B cell (primary cell): Measurements from ENCODE around the gene MAJIN. TPM values are rescaled to one million over a fixed set of nuclear protein-coding genes. Genes with fewer than 3 reads are reported as not detected.
"Not testable (repeated sequence)": the region's sequence is repeated elsewhere in the genome, so short reads cannot be mapped to it uniquely, and the experiment has no call there.

ENCODE experiments used
- ATAC-seq: fragments of 200-7000 bp; cut with Tn5 transposase; one replicate; pipeline ENCODE4 v1.10.0; 2021; ENCODE audit warnings: low read depth, mild to moderate bottlenecking, moderate number of reproducible peaks, moderate library complexity
- CTCF ChIA-PET: fragments of 350-600 bp; sonication (Branson Sonifier 250); formaldehyde crosslinking; loops from one replicate; lab custom pipeline; 2021; ENCODE audit warnings: antibody characterized with exemption, inconsistent platforms; lab: Charles Lee
- POLR2A ChIA-PET: fragments of 350-600 bp; sonication (Branson Sonifier 250); formaldehyde crosslinking; loops from one replicate; lab custom pipeline; 2021; ENCODE audit warnings: antibody characterized with exemption; lab: Charles Lee
- DNase-seq: peaks from one replicate; pipeline ENCODE4 v3.0.0; 2013
- H2AFZ ChIP-seq: 2 replicates; pipeline ENCODE4 v1.6.1; 2012; ENCODE audit warnings: mild to moderate bottlenecking, low read depth, low read length; ENCODE audit not compliant: insufficient read depth, poor library complexity, severe bottlenecking
- H3K27ac ChIP-seq, 2 donors: 1 replicate in 1 of 2; 2 replicates in 1 of 2; pipeline ENCODE4 v1.5.1; 2012 to 2013; ENCODE audit warnings: low read length in 2 of 2, mild to moderate bottlenecking in 2 of 2, moderate library complexity in 1 of 2
- H3K27me3 ChIP-seq, 4 experiments: fragments of 200-600 bp in 1 of 4; sonication (generic) in 1 of 4; replicated peaks in 1 of 4; 1 replicate in 2 of 4; 2 replicates in 2 of 4; pipeline versions ENCODE4 v1.6.1 to v1.7.0; 2013 to 2016; ENCODE audit warnings: low read length in 3 of 4, mild to moderate bottlenecking in 2 of 4, mixed read lengths in 1 of 4, moderate library complexity in 1 of 4; ENCODE audit not compliant: insufficient read depth in 4 of 4, control insufficient read depth in 3 of 4; ENCODE audit errors: control extremely low read depth in 1 of 4
- H3K36me3 ChIP-seq, 2 experiments: replicated peaks in 1 of 2; 1 replicate in 1 of 2; 2 replicates in 1 of 2; pipeline versions ENCODE4 v1.6.1 to v1.7.1; 2013; ENCODE audit warnings: low read length in 1 of 2; ENCODE audit not compliant: insufficient read depth in 2 of 2, control insufficient read depth in 1 of 2; ENCODE audit errors: control extremely low read depth in 1 of 2, extremely low read depth in 1 of 2
- H3K4me1 ChIP-seq, 2 donors: fragments of 200-600 bp in 1 of 2; sonication (generic) in 1 of 2; 1 replicate in 1 of 2; 2 replicates in 1 of 2; pipeline versions ENCODE4 v1.5.1 to v1.6.1; 2013 to 2017; ENCODE audit warnings: low read length in 2 of 2; ENCODE audit not compliant: control insufficient read depth in 2 of 2, insufficient read depth in 2 of 2
- H3K4me2 ChIP-seq: replicated peaks from 2 replicates; pipeline ENCODE3; 2012; ENCODE audit warnings: mild to moderate bottlenecking, low read depth, low read length; ENCODE audit not compliant: poor library complexity, severe bottlenecking
- H3K4me3 ChIP-seq, 5 experiments: fragments of 200-600 bp in 1 of 5; sonication (generic) in 1 of 5; 1 replicate in 3 of 5; 2 replicates in 2 of 5; pipeline versions ENCODE4 v1.5.1 to v1.7.0; 2011 to 2016; ENCODE audit warnings: low read length in 4 of 5, mild to moderate bottlenecking in 4 of 5, low read depth in 2 of 5, control low read depth in 1 of 5, moderate library complexity in 1 of 5; ENCODE audit not compliant: insufficient read depth in 1 of 5; ENCODE audit errors: control extremely low read depth in 1 of 5, extremely low read depth in 1 of 5
- H3K79me2 ChIP-seq: fragments of 200-600 bp; sonication (generic); one replicate; pipeline ENCODE4 v1.6.0; 2016; ENCODE audit warnings: low read length; ENCODE audit not compliant: control insufficient read depth, insufficient read depth
- H3K9ac ChIP-seq: fragments of 200-600 bp; sonication (generic); 2 replicates; pipeline ENCODE4 v1.6.1; 2017; ENCODE audit warnings: mild to moderate bottlenecking, low read length, moderate library complexity
- H3K9me3 ChIP-seq, 3 donors: one replicate each; pipeline versions ENCODE4 v1.6.1 to v1.7.1; 2013; ENCODE audit warnings: low read length in 2 of 3; ENCODE audit not compliant: control insufficient read depth in 2 of 3, insufficient read depth in 1 of 3; ENCODE audit errors: control extremely low read depth in 1 of 3
- H4K20me1 ChIP-seq: 2 replicates; pipeline ENCODE4 v1.6.0; 2012; ENCODE audit warnings: mild to moderate bottlenecking, low read length; ENCODE audit not compliant: insufficient read depth, control insufficient read depth, poor library complexity, severe bottlenecking
- H3K27ac Mint-ChIP-seq: one replicate; pipeline ENCODE4 v1.8.0; 2021; ENCODE audit warnings: mixed read lengths
- H3K27me3 Mint-ChIP-seq: one replicate; pipeline ENCODE4 v1.8.0; 2021; ENCODE audit warnings: mixed read lengths
- H3K4me1 Mint-ChIP-seq: one replicate; pipeline ENCODE4 v1.8.0; 2021; ENCODE audit warnings: mixed read lengths
- H3K4me3 Mint-ChIP-seq: one replicate; pipeline ENCODE4 v1.8.0; 2021; ENCODE audit warnings: mixed read lengths
- H3K9me3 Mint-ChIP-seq: one replicate; pipeline ENCODE4 v1.8.0; 2022; ENCODE audit warnings: mixed read lengths; ENCODE audit not compliant: insufficient read depth
- EZH2 ChIP-seq: IDR thresholded peaks from 2 replicates; pipeline ENCODE4 v1.6.1; 2012; ENCODE audit warnings: borderline replicate concordance, low read depth, mild to moderate bottlenecking, moderate library complexity, low read length; ENCODE audit not compliant: insufficient read depth, poor library complexity, severe bottlenecking
- WGBS: methylation state at CpG from one replicate; pipeline ENCODE4 v1.1.5; 2013; ENCODE audit warnings: missing lambda C conversion rate; ENCODE audit not compliant: insufficient coverage; 5-methylcytosine and 5-hydroxymethylcytosine counted together
- intact Hi-C: fragments of 100-400 bp; cut with micrococcal nuclease; formaldehyde crosslinking; loops from one replicate; pipeline ENCODE4 v1.10.0; 2022
- polyA plus RNA-seq: library from polyadenylated mRNA; depleted of rRNA; stranded (reverse); fragments of >200 nt; gene quantifications from 2 replicates; pipeline ENCODE4 v1.2.3, GENCODE V29; 2012
- total RNA-seq, 2 donors: library from RNA; stranded (reverse); fragments of 120-200 nt in 1 of 2; gene quantifications; 1 replicate in 1 of 2; 2 replicates in 1 of 2; pipeline versions ENCODE4 v1.2.3 to v1.2.4, GENCODE V29; 2013 to 2022
- TF ChIP-seq, protein P1 (sequence below): fragments of 200-600 bp; IDR thresholded peaks from one replicate; pipeline ENCODE4 v1.8.0; 2022; ENCODE audit warnings: antibody characterized with exemption, mild to moderate bottlenecking

The MAJIN gene
- total and polyA plus RNA-seq, 2 donors (not counting 1 experiment from before 2014, with no cell fraction given), result 0.71 to 2.4 TPM

DNA sequence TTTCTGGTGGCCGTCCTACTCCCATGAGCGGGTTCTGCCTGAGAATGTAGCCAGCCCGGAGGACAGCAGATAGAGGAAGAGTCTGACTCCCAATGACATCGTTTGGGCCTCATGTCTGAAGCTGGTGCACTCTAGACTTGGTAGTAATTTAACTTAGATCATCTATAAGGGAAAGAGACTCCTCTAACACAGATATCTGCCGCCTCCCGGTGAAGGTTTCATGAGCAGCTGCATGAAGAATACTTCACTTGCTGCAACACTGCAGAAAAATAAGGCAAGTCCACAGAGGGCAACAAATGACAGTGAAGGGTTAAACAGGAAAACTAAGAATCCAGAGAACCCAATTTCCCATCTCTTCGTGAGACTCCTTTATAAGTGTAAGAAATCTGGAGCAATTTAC lies 36.1 kb upstream of the MAJIN start:
- Mint-ChIP-seq H3K4me1 (peaks cover 3% of the 10 kb centered on the region), H3K27me3 (no peaks in the 10 kb centered on the region), H3K4me3 (no peak overlapping the region), H3K9me3 (no peaks in the 10 kb centered on the region), H3K27ac (no peak overlapping the region)
- no peaks in the 10 kb centered on the region for H3K79me2 ChIP-seq
- ChIA-PET CTCF (no interaction called here), POLR2A (interaction anchor here (0.6 kb wide), 1 partner anchor 79 kb away, joined by 3 read pairs; no protein-coding TSS in a partner anchor)
- no peak overlapping the region for H3K27ac ChIP-seq
- no peak overlapping the region for H3K4me2 ChIP-seq
- ATAC-seq, result no peak
- intact Hi-C loops, result no loop called here
- no peaks in the 10 kb centered on the region for H4K20me1 ChIP-seq
- no peaks in the 10 kb centered on the region for H3K27me3 ChIP-seq
- no peak for TF ChIP-seq EZH2
- TF ChIP-seq, protein P1, sequence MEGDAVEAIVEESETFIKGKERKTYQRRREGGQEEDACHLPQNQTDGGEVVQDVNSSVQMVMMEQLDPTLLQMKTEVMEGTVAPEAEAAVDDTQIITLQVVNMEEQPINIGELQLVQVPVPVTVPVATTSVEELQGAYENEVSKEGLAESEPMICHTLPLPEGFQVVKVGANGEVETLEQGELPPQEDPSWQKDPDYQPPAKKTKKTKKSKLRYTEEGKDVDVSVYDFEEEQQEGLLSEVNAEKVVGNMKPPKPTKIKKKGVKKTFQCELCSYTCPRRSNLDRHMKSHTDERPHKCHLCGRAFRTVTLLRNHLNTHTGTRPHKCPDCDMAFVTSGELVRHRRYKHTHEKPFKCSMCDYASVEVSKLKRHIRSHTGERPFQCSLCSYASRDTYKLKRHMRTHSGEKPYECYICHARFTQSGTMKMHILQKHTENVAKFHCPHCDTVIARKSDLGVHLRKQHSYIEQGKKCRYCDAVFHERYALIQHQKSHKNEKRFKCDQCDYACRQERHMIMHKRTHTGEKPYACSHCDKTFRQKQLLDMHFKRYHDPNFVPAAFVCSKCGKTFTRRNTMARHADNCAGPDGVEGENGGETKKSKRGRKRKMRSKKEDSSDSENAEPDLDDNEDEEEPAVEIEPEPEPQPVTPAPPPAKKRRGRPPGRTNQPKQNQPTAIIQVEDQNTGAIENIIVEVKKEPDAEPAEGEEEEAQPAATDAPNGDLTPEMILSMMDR, result no peak
- WGBS, result 92% methylated on average over 6 of the region's 7 CpGs
- DNase-seq, result no peak
- H2AFZ ChIP-seq, result no peak overlapping the region
- H3K9ac ChIP-seq, result no peak overlapping the region
- H3K4me3 ChIP-seq, result no peak overlapping the region
- H3K4me1 ChIP-seq, result peaks cover 2 to 4% of the 10 kb centered on the region in 2 donors
- H3K9me3 ChIP-seq, result no peaks in the 10 kb centered on the region
- no peaks in the 10 kb centered on the region for H3K36me3 ChIP-seq

DNA sequence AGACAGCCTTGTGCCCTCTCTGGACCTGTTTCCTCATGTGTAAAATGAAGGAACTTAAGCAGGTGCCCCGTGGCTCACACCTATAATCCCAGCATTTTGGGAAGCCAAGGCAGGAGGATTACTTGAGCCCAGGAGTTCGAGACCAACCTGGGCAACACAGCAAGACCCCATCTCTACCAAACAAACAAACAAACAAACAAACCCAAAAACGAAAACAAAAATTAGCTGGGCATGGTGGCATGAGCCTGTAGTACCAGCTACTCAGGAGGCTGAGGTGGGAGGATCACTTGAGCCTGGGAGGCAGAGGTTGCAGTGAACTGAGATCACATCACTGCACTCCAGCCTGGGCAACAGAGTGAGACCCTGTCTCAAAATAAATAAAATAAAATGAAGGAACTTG lies 32.1 kb upstream of the MAJIN start:
- H3K27me3 Mint-ChIP-seq, H3K4me3 Mint-ChIP-seq, H3K4me1 ChIP-seq, H2AFZ ChIP-seq, H3K27ac ChIP-seq, H3K4me3 ChIP-seq, H3K4me2 ChIP-seq, H3K27me3 ChIP-seq, POLR2A ChIA-PET, H3K79me2 ChIP-seq, H3K9me3 ChIP-seq, H4K20me1 ChIP-seq, ATAC-seq, H3K27ac Mint-ChIP-seq, H3K4me1 Mint-ChIP-seq, H3K9ac ChIP-seq, intact Hi-C loops, H3K9me3 Mint-ChIP-seq, H3K36me3 ChIP-seq, DNase-seq: not testable (repeated sequence)
- WGBS, result no CpG with 5 or more reads among the region's 3 CpGs
- CTCF ChIA-PET, result interaction anchor here (1.2 kb wide), 1 partner anchor 9 kb away, joined by 3 read pairs; no protein-coding TSS in a partner anchor
